Hepatocyte (in vitro differentiated cells): ENCODE results near the gene CTXND1.

Source experiments
- CTCF ChIP-seq: fragments of 200-600 bp; sonication (generic); IDR thresholded peaks from 2 replicates; pipeline ENCODE4 v1.5.1; 2016; ENCODE audit warnings: antibody characterized with exemption, mild to moderate bottlenecking; ENCODE audit not compliant: poor library complexity
- EZH2 ChIP-seq: fragments of 200-600 bp; sonication (generic); IDR thresholded peaks from 2 replicates; pipeline ENCODE4 v1.6.1; 2016; ENCODE audit warnings: antibody characterized with exemption, mild to moderate bottlenecking, borderline replicate concordance
- EZH2phosphoT487 ChIP-seq: fragments of 200-600 bp; sonication (generic); IDR thresholded peaks from one replicate; pipeline ENCODE4 v1.6.1; 2018; ENCODE audit warnings: antibody characterized with exemption, mild to moderate bottlenecking, low read depth, moderate library complexity; ENCODE audit not compliant: unreplicated experiment, severe bottlenecking

- TF ChIP-seq EZH2 (no peak), CTCF (no peak), EZH2phosphoT487 (no peak)
Observed at GRCh38 chr15:80153900-80154299, 98.1 kb downstream of the CTXND1 start.
